Esophagus (tissue), 2 donors: ENCODE measurements around the gene DBX1. TPM values are rescaled to one million over a fixed set of nuclear protein-coding genes. Genes with fewer than 3 reads are reported as not detected.

Experiments
- H3K27ac ChIP-seq, 2 donors: one replicate each; pipeline ENCODE4 v1.5.1; 2013; ENCODE audit warnings: low read depth in 2 of 2, mild to moderate bottlenecking in 2 of 2, inconsistent platforms in 1 of 2, low read length in 1 of 2, moderate library complexity in 1 of 2
- H3K27me3 ChIP-seq, 2 donors: one replicate each; pipeline ENCODE4 v1.6.1; 2013; ENCODE audit warnings: low read length in 2 of 2, control low read depth in 1 of 2, mild to moderate bottlenecking in 1 of 2; ENCODE audit not compliant: insufficient read depth in 2 of 2, control insufficient read depth in 1 of 2
- H3K36me3 ChIP-seq, 2 donors: one replicate each; pipeline ENCODE4 v1.6.1; 2013; ENCODE audit warnings: low read length in 1 of 2; ENCODE audit not compliant: control insufficient read depth in 2 of 2, insufficient read depth in 2 of 2
- H3K4me1 ChIP-seq, 2 donors: one replicate each; pipeline ENCODE4 v1.6.1; 2013; ENCODE audit warnings: low read length in 1 of 2; ENCODE audit not compliant: control insufficient read depth in 2 of 2, insufficient read depth in 2 of 2
- H3K4me3 ChIP-seq, 2 donors: one replicate each; pipeline ENCODE4 v1.5.1; 2013; ENCODE audit warnings: low read length in 2 of 2, mild to moderate bottlenecking in 2 of 2, low read depth in 1 of 2, moderate library complexity in 1 of 2
- H3K9me3 ChIP-seq, 2 donors: one replicate each; pipeline ENCODE4 v1.6.1; 2013; ENCODE audit warnings: mild to moderate bottlenecking in 2 of 2, low read depth in 1 of 2, low read length in 1 of 2, moderate library complexity in 1 of 2; ENCODE audit not compliant: control insufficient read depth in 2 of 2, insufficient read depth in 1 of 2
- WGBS, 2 donors: extraction: QIAGEN DNeasy Blood & Tissue Kit; methylation state at CpG; one replicate each; pipeline ENCODE4 v1.1.7; 2013; 5-methylcytosine and 5-hydroxymethylcytosine counted together
- polyA plus RNA-seq, 2 donors: library from polyadenylated mRNA; stranded (reverse); fragments of 200-250 nt; gene quantifications; one replicate each; pipeline ENCODE4 v1.2.3, GENCODE V29; 2013
- donor health status: healthy with polysubstance abuse.
- donor health status: Bipolar disorder and iron deficiency.

The DBX1 gene
- polyA plus RNA-seq, 2 donors: not detected

DNA sequence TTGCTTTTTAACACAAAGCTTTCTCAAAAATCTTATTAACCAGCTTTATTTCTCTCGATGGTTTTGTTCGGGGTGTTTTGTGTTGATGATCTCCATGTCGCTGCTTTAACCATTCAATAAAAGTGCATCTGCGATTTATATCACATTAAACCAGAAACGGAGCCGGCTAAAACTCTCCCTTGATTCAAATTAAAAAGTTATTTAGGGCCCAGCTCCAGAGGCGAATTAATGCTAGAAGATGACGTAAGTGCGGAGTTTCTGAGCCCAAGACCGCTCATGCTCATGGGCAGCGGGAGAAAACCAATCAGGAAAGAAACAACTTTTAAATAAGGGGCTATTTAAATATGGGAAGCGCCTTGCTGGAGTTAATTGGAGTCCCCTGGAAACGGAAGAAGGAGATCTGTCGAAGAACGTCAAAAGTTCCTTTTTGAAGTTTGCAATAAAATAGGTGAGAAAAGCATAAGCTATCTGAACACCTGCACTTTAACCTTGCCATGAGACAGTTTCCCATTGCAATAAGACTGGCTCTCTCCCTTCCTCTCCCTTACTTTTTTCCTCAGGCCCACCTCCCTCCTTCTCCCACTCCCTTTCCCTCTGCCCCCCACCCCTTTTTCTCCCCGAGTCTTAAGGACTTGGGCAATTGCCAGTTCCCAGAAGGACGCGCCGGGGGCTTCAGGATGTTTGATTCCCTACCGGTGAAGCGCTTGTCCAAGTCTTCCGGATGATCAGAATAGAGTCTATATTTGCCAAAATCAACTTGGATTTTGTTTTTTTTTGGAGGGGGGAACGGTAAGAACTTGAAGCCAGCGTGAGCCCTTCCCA is 1.9 kb upstream of the DBX1 start:
- H3K36me3 ChIP-seq: no peaks in the 10 kb centered on the region
- peaks cover 17 to 42% of the 10 kb centered on the region in 2 donors for H3K27me3 ChIP-seq
- peaks cover 3 to 9% of the 10 kb centered on the region in 2 donors for H3K4me1 ChIP-seq
- no peak overlapping the region for H3K4me3 ChIP-seq
- peaks cover 0 to 12% of the 10 kb centered on the region in 2 donors for H3K9me3 ChIP-seq
- H3K27ac ChIP-seq: no peak overlapping the region
- 9 to 10% methylated on average over 24 of the region's 24 CpGs for WGBS, 2 donors

DNA sequence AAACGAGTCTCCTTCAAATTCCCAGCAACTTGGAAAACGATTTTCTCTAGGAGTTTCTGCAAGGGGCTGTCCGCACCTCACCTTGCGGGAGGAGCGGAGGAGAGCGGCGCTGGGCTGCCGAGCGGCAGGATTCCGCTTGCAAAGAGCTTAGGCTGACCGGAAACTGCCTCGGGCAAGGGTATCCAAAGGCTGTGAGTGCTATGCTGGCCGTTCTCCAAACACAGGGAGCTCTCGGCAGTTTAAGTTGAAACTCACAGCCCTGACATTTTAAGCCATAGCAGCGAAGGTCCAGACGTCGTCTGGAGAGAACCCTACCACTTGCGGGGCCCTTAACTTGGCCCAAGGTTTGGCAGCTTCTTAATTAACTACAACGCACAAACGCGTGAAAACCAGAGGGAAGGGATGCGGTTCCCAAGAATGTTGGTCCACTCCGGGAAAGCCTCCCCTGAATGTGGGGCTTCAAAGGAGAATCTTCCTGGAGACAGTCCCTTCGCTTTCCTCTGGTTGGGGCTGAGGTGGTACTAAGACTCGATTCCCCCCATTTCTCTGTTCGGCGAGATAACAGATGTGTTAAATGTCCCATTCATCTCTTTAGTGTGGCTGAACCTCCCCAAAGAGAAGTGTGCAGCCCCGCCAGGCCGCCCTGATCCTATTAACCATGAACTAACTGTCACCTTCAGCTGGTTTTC is 1.1 kb upstream of the DBX1 start:
- WGBS, 2 donors: 8 to 10% methylated on average over 29 of the region's 29 CpGs
- Histone ChIP-seq H3K4me1 (peaks cover 6 to 13% of the 10 kb centered on the region in 2 donors), H3K9me3 (peaks cover 0 to 14% of the 10 kb centered on the region in 2 donors), H3K4me3 (no peak overlapping the region), H3K36me3 (no peaks in the 10 kb centered on the region), H3K27ac (no peak overlapping the region), H3K27me3 (peaks cover 15 to 48% of the 10 kb centered on the region in 2 donors)

DNA sequence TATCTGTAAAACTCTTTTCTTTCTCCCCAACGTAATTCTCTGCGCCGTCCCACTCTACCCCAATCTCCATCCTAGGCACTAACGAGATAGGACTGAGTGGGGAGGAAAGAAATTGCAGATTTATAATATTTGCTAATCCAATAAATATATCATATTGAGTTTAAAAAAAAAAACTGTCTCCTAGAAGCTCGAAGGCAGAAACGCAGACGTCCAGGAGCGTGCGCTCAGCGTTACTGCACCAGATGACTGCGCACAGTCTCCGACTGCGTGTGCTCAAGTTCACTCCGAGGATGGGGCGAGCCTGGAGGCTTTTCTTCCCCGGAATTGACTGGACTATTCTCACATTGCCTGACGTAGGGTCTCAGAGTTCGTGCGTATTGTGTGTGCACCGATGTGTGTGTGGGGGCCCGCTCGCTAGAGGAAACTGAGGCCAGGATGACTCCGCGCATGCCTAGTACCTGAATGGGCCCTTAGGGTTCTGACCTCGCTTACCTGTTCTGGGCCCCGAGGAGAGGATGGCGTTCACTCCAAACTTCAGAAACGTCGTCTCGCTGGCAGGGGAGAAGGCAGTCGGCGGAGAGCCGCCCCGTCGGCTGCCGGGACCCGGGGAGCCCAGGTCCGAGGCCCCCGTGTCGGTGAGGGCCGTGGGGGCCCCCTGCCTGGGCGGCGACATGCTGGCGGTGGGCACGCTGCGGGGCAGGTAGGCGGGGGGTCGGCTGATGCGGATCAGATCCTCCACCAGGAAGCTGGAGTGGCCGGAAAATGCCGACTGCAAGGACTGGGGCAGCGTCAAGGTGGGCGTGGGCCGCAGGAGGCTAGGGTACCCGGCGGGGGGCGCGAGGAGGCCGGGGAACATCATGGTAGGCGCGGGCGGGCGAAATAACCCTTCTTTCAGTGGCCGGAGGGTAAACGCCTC is 551 bp downstream of the DBX1 start:
- Histone ChIP-seq H3K27me3 (peaks cover 18 to 46% of the 10 kb centered on the region in 2 donors), H3K4me3 (no peak overlapping the region), H3K4me1 (peaks cover 10 to 16% of the 10 kb centered on the region in 2 donors), H3K27ac (no peak overlapping the region), H3K9me3 (peaks cover 0 to 20% of the 10 kb centered on the region in 2 donors), H3K36me3 (no peaks in the 10 kb centered on the region)
- WGBS, 2 donors: 9 to 10% methylated on average over 60 to 65 of the region's 65 CpGs

DNA sequence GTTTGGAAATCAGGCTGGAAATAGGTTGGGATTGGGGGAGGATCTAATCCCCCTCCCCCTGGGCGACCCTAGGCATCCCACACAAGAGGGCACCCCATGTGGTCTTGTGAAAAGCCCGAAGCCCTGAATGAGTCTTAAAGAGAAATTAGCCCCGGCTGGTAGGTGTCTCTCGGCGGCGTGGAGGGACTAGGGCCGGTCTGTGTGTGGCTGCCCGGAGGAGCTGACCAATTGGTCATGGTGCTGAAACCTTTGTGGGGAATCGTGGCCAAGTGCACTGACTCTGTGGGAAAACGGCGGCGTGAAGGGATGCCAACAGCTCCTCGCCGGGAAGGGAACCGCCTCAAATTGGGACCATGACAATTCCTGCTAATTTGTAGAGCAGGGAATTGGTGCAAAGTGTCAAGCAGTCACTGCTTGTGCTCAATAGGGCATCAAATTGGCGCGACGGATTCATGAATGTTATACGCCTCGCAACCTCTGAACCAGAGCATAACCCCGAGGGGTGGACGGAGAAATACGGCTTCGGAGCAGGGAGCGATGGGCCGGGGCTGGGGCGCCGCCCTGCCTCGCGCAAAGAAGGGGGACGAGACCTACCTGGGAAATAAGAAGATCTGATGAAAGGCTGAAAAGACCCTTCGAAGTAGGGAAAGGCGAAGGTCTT is 1.5 kb downstream of the DBX1 start:
- H3K36me3 ChIP-seq: no peaks in the 10 kb centered on the region
- 7 to 11% methylated on average over 32 to 33 of the region's 33 CpGs for WGBS, 2 donors
- H3K4me3 ChIP-seq: no peak overlapping the region
- H3K9me3 ChIP-seq: peaks cover 0 to 20% of the 10 kb centered on the region in 2 donors
- no peak overlapping the region for H3K27ac ChIP-seq
- peaks cover 11 to 45% of the 10 kb centered on the region in 2 donors for H3K27me3 ChIP-seq
- H3K4me1 ChIP-seq: peaks cover 10 to 15% of the 10 kb centered on the region in 2 donors

DNA sequence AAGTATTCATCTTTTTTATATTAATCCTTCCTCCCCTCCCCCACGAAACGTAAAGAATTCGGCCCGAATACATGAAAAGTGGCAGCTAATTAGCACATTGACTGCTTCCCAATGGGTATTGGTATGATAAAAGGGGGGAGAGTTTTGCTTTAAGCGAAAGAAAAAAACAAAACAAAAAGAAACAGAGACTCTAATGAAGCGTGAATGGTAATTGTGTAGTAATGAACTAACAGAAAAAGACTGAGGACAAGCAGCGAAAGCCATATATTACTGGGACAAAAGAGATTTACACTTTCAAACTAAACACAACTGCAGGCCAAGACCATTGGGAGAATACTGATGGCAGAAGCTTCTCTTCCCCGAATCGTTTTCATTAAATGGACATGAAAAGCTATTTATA is 2.5 kb downstream of the DBX1 start:
- 10 to 11% methylated on average over 9 of the region's 9 CpGs for WGBS, 2 donors
- Histone ChIP-seq H3K27ac (no peak overlapping the region), H3K9me3 (peaks cover 0 to 20% of the 10 kb centered on the region in 2 donors), H3K4me3 (no peak overlapping the region), H3K27me3 (peaks cover 11 to 41% of the 10 kb centered on the region in 2 donors), H3K4me1 (peaks cover 7 to 10% of the 10 kb centered on the region in 2 donors), H3K36me3 (no peaks in the 10 kb centered on the region)

DNA sequence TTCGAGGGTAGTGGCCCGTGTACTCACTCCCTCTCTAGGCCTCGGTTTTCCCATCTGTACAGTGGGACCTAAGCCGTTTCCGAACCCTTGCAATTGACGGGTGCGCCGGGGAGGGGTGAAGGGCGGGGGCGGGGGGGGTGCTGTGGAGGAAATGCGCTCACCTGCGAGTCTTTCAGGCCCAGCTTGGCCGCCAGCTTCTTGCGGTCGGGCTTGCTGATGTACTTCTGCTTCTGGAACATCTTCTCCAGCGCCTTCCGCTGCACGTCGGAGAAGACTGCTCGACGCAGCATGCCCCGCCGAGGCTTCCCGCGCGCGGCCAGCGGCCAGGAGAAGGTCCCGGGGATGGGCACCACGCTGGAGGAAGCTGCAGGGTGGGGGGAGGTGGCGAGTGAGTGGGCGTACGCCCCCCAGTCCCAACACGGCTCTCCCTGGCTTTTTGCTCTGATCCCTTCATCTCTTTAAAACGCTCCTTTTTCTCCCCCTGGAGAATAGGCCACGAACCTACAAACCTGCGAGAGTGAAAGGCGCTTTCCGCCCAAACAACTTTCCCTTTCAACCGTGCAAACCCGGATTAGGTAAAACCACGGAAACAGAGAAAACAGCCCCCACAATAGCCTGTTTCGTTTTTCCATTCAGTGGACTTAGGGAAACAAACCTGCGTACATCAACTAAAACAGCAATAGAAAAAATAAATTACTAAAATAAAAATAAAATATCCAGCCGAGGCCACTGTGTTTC is 3.2 kb downstream of the DBX1 start:
- Histone ChIP-seq H3K4me1 (peaks cover 7 to 10% of the 10 kb centered on the region in 2 donors), H3K27me3 (peaks cover 8 to 37% of the 10 kb centered on the region in 2 donors), H3K4me3 (peak overlapping the region; percentile 16 to 32), H3K9me3 (peaks cover 0 to 20% of the 10 kb centered on the region in 2 donors), H3K27ac (no peak overlapping the region), H3K36me3 (no peaks in the 10 kb centered on the region)
- 4 to 5% methylated on average over 44 to 45 of the region's 45 CpGs for WGBS, 2 donors

DNA sequence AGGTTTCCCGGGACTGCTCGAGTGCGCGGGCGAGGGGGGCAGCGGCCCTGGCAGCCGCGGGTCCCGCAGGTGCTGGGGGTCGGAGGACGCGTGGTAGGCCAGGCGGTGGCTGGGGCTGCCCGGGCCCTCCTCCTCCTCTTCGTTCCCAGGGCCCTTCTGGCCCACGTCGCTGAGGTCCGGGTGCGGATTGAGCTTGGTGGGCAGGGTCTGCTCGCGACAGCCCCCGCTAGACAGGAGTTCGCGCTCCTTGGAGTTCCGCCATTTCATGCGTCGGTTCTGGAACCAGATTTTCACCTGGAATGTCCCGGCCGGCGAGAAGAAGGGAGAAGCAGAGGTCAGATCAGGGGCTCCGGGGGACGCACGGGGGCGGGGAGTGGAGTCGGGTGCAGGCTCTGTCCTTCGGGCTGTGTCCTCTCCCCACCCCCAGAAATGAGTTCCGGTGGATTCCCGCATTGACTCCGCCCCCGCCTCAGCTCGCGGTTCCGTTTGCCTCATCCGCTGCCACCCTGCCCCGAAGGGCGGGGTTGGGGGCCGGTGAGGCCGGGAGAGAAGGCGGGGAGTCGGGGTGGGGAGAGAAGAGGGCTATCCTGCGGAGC is 3.9 kb downstream of the DBX1 start:
- Histone ChIP-seq H3K4me1 (peaks cover 7 to 10% of the 10 kb centered on the region in 2 donors), H3K36me3 (no peaks in the 10 kb centered on the region), H3K27ac (no peak overlapping the region), H3K4me3 (peak overlapping the region; percentile 16 to 32), H3K27me3 (peaks cover 3 to 34% of the 10 kb centered on the region in 2 donors), H3K9me3 (peaks cover 0 to 20% of the 10 kb centered on the region in 2 donors)
- 3 to 4% methylated on average over 47 to 51 of the region's 51 CpGs for WGBS, 2 donors

DNA sequence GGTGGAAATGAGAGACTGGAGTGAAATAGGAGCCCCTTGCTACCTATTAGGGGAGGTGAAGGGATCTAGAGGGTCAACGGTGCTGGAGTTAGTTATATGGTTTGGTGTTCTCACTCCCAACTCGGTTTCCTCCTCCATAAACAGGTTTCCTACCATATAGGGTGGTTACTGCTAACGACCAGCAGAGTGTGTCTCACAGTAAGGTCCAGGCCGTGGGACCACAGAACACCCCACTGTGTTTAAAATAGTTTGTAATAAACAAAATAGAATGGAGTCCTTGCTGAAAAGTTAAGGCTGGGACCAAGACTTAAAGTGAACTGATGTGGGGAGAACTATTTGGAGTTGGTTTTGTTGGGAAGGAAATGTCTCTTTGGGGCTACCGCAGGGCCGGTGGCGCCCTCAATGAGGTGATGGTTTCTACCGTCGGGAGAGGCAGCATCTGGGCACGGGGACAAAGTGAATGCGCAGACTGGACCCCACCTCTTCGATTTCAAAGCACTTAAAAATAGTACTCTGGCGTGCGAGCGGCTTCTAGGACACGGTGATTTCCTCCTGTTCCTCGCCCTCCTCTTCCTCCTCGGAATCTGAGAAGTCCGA is 4.5 kb downstream of the DBX1 start:
- Histone ChIP-seq H3K4me1 (peaks cover 7 to 8% of the 10 kb centered on the region in 2 donors), H3K27me3 (peaks cover 3 to 34% of the 10 kb centered on the region in 2 donors)
- 28 to 31% methylated on average over 19 of the region's 19 CpGs for WGBS, 2 donors

More for the DNA sequence above, 4.5 kb downstream of the DBX1 start:
- Histone ChIP-seq H3K36me3 (no peaks in the 10 kb centered on the region), H3K27ac (no peak overlapping the region), H3K4me3 (peak overlapping the region in 1 of 2 donors; percentile 32), H3K9me3 (peaks cover 0 to 20% of the 10 kb centered on the region in 2 donors)
